HFF-Myc (cell line): ENCODE results near the gene PLK3.
A peak's percentile ranks its signal among the peaks of the same experiment; 100 is the strongest.

Experiments
- DNase-seq: peaks from one replicate; pipeline ENCODE4 v3.0.0-alpha.2; 2011; ENCODE audit warnings: low read depth; ENCODE audit errors: extremely low read depth
- H3K4me3 ChIP-seq: replicated peaks from 2 replicates; pipeline ENCODE4 v1.5.1; 2011; ENCODE audit warnings: low read depth, mild to moderate bottlenecking, control low read depth, low read length
- TF ChIP-seq, protein P1 (sequence below): IDR thresholded peaks from 2 replicates; pipeline ENCODE4 v1.5.1; 2012; ENCODE audit warnings: mild to moderate bottlenecking, low read depth, low read length, control low read depth; ENCODE audit errors: missing control alignments

Gene PLK3

DNA sequence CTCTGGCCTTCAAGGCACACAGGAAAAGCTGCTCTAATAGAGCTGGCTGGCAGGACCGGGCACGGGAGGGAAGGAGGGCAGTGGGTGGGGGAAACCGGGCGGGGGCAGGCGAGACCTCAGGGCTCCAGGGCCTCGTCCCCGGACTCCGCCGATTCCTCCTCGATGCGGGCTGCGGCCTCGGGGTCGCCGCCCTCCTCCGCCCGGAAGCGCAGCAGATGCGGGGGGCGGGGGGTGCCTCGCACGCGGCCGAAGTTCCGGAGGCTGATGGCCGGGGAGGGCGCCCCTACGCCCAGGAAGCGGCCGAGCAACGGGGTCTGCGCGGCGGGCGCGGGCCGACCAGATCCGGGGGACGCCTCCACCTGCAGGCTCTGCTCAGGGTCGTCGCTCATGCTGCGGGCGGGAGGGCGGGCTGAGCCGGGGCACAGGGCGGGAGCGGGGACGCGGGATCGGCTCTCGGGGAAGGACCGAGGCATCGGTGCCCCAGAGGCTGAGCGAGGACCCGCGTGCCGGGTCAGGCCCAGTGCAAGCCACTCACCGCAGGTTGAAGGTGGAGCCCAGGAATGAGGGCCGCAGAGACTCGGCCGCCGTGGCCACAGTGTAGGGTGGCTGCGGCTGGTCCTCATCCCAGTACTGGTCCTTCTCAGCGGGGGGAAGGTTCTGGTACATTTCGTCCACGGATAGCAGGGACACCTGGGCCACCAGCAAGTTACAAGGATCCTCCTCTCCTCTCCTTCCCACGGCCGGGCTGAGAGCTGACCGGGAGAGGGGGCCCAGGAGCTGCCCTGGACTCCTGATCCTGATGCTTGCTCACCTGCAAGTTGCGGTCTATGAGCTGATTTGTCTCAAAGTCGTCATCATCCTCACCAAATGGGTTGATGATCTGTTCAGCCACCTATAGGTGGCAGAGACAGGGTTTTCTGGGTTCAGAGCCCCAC is 15.8 kb upstream of the PLK3 start:
- TF ChIP-seq, protein P1, sequence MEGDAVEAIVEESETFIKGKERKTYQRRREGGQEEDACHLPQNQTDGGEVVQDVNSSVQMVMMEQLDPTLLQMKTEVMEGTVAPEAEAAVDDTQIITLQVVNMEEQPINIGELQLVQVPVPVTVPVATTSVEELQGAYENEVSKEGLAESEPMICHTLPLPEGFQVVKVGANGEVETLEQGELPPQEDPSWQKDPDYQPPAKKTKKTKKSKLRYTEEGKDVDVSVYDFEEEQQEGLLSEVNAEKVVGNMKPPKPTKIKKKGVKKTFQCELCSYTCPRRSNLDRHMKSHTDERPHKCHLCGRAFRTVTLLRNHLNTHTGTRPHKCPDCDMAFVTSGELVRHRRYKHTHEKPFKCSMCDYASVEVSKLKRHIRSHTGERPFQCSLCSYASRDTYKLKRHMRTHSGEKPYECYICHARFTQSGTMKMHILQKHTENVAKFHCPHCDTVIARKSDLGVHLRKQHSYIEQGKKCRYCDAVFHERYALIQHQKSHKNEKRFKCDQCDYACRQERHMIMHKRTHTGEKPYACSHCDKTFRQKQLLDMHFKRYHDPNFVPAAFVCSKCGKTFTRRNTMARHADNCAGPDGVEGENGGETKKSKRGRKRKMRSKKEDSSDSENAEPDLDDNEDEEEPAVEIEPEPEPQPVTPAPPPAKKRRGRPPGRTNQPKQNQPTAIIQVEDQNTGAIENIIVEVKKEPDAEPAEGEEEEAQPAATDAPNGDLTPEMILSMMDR = no peak
- DNase-seq = no peak
- H3K4me3 ChIP-seq = peak overlapping the region; percentile 15

DNA sequence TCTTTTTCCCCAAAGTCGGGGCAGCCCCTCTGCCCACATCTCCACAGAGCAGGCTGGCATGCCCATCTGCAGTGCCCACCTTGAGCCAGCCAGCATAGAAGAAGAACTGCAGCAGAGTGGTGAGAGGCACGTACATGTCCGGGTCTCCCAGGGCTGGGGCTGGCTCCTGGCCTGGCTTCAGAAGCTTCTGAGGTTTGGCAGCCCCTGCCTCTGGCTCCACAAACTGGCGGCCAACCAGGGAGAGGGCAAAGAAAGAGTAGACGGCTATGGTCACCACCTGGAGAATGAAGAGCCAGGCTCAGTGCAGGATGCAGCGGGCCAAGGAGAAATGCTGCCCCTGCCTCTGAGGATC is 15.2 kb upstream of the PLK3 start:
- TF ChIP-seq, protein P1 = no peak
- DNase-seq = no peak
- no peak overlapping the region for H3K4me3 ChIP-seq

DNA sequence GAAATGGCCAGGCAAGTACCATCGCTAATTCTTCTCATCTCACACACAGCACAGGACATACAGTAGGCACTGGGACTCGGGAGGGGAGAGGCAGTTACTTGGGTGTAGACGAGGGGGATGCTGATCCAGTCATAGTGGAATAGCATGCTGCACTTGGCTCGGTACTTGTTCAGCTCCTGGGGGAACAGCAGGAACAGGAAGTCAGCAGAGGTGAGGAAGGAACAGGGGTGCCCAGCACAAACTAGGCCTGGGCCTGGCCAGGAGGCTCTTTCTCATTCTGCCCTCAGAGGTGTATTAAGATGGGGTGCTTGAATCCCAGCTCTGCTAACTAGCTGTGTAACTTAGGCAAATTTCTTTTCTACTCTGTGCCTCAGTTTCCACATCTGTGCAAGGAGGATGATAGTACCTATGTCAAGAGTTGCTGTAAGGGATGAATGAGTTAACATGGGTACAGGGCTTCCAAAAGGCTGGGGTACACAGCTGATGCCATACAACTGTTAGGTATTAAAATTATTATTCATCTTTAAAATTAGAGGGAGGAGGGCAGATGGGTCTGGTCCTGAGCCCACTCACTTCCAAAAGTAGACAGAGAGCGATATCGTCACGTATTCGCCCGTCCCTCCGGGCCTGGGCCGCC is 14.6 kb upstream of the PLK3 start:
- DNase-seq = no peak
- TF ChIP-seq, protein P1 = no peak
- H3K4me3 ChIP-seq = peak overlapping the region; percentile 44

DNA sequence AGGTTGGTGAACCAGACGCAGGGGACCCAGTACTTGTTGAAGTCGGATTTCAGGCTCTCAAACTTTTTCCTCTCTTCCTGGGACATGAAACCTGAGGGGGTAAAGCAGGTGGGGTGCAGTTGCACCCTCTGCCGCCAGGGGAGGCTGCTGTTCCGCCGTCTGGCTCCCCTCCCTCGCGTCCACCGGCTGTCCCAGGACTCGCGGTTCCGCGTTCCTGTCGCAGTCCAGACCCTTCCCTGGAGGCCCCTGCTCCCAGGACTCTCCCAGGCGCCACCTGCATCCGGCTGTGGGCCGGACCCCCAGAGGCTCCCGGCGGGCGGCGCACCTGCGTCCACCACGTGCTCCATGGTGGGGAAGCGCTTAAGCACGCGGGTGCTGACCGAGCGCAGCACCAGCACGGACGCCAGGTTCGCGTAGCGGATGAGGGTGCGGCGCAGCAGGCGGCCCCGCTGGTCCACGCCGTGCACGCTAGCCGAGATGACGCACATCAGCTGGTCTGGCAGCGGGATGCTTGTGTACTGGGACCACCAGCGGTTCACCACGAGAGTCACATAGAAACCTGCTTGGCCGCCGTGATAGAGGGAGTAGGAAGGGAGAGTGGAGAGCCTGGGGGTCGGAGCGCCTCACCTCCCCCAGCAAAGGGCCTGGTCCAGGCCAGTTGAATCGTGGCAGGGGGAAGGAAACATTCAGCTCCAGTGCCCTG is 13.9 kb upstream of the PLK3 start:
- no peak for DNase-seq
- TF ChIP-seq, protein P1 = peak; percentile 99
- peak overlapping the region; percentile 44 for H3K4me3 ChIP-seq

DNA sequence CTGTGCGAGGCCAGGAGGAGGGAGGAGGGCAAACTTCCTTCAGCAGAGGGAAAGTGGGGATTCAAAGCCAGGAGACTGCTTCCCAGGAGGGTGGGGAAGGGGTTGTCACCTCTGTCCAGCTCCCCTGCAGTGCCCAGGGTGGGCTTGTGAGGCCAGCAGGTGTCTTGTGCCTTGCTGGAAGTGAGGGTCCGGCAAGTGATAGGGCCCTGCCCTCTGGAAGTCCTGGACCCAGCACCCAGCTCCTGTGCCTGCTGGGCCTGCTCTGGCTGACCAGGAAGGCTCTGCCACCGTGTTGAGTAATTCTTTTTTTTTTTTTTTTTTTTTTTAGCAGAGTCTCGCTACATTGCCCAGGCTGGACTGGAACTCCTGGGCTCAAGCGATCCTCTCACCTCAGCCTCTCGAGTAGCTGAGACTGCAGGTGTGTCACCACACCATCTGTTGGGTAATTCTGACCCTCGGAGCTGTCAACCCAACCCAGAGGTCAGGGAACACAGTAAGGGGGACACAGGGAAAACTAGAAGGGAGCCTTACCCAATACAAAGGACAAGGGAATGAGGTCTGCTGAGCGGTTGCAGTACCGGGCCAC is 13.2 kb upstream of the PLK3 start:
- TF ChIP-seq, protein P1 = no peak
- peak overlapping the region; percentile 44 for H3K4me3 ChIP-seq
- DNase-seq = no peak

DNA sequence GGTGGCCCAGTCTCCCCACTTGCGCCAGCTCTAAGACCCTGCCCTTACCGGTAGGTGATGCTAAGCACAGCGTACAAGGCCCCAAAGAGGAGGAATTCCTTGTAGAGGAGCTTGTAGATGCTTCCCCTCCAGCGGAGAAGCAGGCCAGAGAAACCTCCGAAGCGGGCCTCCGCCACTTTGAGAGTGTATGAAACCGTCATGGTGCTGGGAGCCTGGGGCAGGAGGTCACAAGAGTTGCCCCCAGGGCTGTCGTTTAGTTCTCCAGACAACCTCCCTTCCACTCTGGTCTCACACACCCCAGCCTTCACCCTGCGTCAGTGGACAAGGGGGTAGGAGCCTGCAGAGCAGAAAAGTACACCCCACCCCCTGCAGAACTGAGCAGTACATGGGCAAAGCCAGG is 12.7 kb upstream of the PLK3 start:
- no peak overlapping the region for H3K4me3 ChIP-seq

More for the DNA sequence above, 12.7 kb upstream of the PLK3 start:
- TF ChIP-seq, protein P1 = no peak
- DNase-seq = no peak
